VCaP (cell line): ENCODE measurements around the gene LARGE1.

ENCODE experiments used
- H3K27ac ChIP-seq: fragments of 450-650 bp; 2 replicates; pipeline ENCODE4 v1.5.1; 2017
- TF ChIP-seq, protein P1 (sequence below): fragments of 450-650 bp; conservative IDR thresholded peaks from 2 replicates; pipeline ENCODE4 v1.5.1; 2017; ENCODE audit warnings: mild to moderate bottlenecking, moderate library complexity

LARGE1 gene

DNA sequence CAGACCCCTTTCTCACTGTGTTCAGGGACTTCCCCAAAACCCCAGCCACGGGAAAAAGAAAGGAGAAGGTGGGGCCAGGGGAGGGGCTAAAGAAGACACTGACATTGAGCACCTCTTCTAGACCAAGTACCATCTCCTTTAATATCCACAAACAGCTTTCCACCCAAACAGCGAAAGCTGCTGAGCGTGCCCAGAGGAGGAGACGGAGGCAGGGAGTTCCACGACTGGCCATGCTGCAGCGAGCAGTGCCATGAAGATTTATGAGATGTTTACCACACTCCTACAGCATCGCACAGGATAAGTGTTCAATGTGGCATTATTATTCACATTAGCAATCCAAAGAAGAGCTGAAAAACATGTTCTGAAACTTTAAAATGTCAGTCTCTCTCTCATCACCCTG, 127.4 kb downstream of the LARGE1 start:
- TF ChIP-seq, protein P1, sequence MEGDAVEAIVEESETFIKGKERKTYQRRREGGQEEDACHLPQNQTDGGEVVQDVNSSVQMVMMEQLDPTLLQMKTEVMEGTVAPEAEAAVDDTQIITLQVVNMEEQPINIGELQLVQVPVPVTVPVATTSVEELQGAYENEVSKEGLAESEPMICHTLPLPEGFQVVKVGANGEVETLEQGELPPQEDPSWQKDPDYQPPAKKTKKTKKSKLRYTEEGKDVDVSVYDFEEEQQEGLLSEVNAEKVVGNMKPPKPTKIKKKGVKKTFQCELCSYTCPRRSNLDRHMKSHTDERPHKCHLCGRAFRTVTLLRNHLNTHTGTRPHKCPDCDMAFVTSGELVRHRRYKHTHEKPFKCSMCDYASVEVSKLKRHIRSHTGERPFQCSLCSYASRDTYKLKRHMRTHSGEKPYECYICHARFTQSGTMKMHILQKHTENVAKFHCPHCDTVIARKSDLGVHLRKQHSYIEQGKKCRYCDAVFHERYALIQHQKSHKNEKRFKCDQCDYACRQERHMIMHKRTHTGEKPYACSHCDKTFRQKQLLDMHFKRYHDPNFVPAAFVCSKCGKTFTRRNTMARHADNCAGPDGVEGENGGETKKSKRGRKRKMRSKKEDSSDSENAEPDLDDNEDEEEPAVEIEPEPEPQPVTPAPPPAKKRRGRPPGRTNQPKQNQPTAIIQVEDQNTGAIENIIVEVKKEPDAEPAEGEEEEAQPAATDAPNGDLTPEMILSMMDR = no peak

DNA sequence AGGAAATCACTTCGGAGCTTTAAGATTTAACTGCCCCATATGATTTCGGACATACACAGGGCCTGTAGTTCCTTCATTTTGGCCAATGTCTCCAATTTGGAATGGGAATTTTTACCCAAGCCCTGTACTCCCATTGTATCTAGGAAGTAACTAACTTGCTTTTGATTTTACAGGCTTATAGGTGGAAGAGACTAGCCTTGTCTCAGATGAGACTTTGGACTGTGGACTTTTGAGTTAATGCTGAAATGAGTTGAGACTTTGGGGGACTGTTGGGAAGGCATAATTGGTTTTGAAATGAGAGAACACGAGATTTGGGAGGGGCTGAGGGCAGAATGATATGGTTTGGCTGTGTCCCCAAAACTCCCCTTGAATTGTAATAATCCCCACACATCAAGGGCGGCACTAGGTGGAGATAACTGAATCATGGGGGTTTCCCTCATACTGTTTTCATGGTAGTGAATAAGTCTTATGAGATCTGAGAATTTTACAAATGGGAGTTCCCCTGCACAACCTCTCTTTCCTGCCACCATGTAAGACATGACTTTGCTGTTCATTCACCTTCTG, 130.5 kb downstream of the LARGE1 start:
- no peak overlapping the region for H3K27ac ChIP-seq
- TF ChIP-seq, protein P1 = no peak

More for the DNA sequence above, 127.4 kb downstream of the LARGE1 start:
- no peak overlapping the region for H3K27ac ChIP-seq

DNA sequence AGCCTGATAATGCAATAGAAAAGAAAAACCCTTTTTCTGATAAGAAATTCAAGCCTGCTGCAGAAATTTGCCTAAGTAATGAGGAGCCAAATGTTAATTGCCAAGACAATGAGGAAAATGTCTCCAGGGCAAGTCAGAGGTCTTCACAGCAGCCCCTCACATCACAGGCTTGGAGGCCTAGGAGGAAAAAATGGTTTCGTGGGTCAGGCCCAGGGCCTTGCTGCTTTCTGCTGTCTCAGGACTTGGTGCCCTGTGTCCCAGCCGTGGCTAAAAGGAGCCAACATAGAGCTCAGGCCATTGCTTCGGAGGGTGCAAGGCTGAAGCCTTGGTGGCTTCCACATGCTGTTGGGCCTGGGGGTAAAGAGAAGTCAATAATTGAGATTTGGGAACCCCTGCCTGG, 131.3 kb downstream of the LARGE1 start:
- TF ChIP-seq, protein P1 = no peak
- no peak overlapping the region for H3K27ac ChIP-seq

DNA sequence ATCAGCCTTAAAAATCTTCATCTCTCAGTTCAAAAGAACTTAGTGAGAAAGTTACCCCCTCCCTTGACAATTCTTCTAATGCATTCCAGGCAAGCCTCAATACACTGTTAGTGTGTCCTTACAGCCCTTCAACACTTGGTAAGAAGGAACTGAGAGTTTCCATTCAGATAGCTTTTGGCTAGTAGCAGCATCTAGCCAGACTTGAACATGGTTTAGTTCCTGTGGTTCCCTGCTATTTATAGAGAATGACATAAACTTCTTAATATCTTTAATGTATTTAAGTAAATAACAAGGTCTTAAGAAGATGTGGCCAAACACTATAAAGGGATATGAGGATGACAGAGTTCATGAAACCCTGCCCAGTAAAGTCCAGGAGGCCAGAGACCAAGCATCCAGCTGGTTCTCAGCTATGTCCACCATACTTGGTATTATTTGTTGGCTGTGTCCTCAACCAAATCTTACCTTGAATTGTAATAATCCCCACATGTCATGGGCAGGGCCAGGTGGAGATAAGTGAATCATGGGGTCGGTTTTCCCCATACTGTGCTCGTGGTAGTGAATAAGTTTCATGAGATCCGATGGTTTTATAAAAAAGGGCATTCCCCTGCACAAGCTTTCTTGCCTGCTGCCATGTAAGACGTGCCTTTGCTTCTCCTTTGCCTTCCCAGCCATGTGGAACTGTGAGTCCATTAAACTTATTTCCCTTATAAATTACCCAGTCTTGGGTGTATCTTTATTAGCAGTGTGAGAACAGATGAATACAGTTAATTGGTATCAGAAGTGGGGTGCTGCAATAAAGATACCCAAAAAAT, 132.4 kb downstream of the LARGE1 start:
- no peak overlapping the region for H3K27ac ChIP-seq
- TF ChIP-seq, protein P1 = no peak

DNA sequence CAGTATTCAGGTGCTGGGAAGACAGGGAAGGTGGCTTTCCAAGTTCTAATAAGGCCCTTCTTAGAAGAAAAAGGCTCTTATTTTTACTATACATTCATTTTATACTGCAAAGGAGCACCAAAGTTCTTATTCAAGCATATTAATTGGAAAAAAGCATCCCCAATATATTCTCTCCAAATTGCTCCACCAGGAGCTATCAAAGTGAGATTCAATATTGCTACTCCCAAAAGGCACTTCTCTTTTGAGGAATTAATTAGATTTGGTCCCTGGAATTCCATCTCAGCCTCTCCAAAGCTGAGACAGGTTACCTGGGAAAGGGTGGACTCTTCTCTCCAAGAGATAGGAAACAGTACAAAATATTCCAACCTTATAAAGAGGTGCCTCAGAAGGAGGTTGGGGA, 134.1 kb downstream of the LARGE1 start:
- no peak overlapping the region for H3K27ac ChIP-seq
- TF ChIP-seq, protein P1 = no peak

DNA sequence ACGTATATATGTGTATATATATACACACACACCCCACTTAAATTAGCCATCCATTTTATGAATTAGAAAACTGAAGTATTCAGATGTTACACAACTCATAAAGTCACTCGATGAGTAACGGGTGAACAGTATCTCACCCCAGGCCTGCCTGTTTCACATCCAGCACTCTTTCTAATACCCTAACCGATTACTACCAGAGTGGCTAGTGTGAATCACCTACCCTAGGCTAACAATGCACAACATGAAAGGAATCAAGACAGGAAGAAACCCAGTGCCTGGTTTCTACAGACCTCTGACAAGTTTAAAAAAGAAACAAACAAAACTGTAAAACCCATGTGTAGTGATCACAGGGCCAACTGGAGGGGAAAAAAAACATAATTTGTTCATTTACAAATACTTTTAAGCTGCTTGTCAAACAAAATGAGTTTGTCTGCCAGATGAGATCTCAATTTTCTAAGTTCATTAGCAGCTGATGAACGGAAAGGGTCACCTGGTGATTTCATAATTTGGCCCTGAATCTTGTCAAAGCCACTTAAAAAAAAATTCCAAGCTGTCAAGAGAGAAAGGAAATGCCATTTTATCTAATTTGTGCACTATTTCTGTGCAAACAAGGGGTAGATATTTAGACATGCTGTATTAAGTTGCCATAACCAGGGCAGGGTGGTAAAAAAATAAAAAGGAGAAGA, 134.8 kb downstream of the LARGE1 start:
- no peak overlapping the region for H3K27ac ChIP-seq
- TF ChIP-seq, protein P1 = no peak

DNA sequence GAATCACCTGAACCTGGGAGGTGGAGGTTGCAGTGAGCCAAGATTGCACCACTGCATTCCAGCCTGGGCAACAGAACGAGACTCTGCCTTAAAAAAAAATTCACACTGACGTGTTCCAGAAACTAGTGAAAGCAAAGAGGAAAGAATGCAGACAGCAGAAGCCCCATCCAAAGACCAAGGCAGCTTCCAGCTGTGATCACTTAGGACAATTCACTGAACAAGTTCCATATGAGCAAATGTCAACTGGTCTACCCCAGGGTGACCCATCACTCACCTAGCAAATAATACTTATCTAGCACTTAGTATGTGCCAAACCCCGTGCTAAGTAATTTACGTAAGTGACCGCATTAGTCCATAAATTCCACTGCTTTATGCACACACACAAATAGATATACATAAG, 138.9 kb downstream of the LARGE1 start:
- TF ChIP-seq, protein P1 = no peak
- no peak overlapping the region for H3K27ac ChIP-seq
